ENCODE results near the gene COL20A1.
"Not testable (repeated sequence)": the region's sequence is repeated elsewhere in the genome, so short reads cannot be mapped to it uniquely, and the experiment has no call there.

Gene COL20A1

GRCh38 chr20:63372971-63373885 lies 80.2 kb downstream of the COL20A1 start:
- FAIRE-seq (no peak), DNase-seq (ENCODE audit: low spot score) (no peak)

GRCh38 chr20:63373996-63374395 lies 81.0 kb downstream of the COL20A1 start:
- FAIRE-seq (no peak), DNase-seq (ENCODE audit: low spot score) (no peak)

GRCh38 chr20:63374504-63374903 lies 81.5 kb downstream of the COL20A1 start:
- no peak for FAIRE-seq
- no peak for DNase-seq (ENCODE audit: low spot score)

- no peak for DNase-seq (ENCODE audit: low spot score)
- FAIRE-seq, result no peak
Measured at GRCh38 chr20:63375438-63375837, 82.5 kb downstream of the COL20A1 start.

- DNase-seq (ENCODE audit: low spot score), result no peak
- FAIRE-seq, result no peak
Measured at GRCh38 chr20:63376283-63377250, 83.6 kb downstream of the COL20A1 start.

GRCh38 chr20:63377256-63377941 lies 84.4 kb downstream of the COL20A1 start:
- no peak for DNase-seq (ENCODE audit: low spot score)

GRCh38 chr20:63377951-63378381 lies 85.0 kb downstream of the COL20A1 start:
- FAIRE-seq (no peak), DNase-seq (ENCODE audit: low spot score) (no peak)

More at GRCh38 chr20:63377256-63377941, 84.4 kb downstream of the COL20A1 start:
- FAIRE-seq, result no peak

- FAIRE-seq, result no peak
- DNase-seq (ENCODE audit: low spot score), result no peak
Measured at GRCh38 chr20:63378626-63379025, 85.6 kb downstream of the COL20A1 start.

- DNase-seq (ENCODE audit: low spot score) (no peak), FAIRE-seq (no peak)
Measured at GRCh38 chr20:63379296-63379695, 86.3 kb downstream of the COL20A1 start.

GRCh38 chr20:63379872-63380271 lies 86.9 kb downstream of the COL20A1 start:
- not testable (repeated sequence) for FAIRE-seq; DNase-seq (ENCODE audit: low spot score)

- no peak for DNase-seq (ENCODE audit: low spot score)
- FAIRE-seq, result no peak
Measured at GRCh38 chr20:63380346-63380870, 87.4 kb downstream of the COL20A1 start.

- DNase-seq (ENCODE audit: low spot score) (no peak), FAIRE-seq (no peak)
Measured at GRCh38 chr20:63381781-63382431, 88.9 kb downstream of the COL20A1 start.

GRCh38 chr20:63382551-63383300 lies 89.7 kb downstream of the COL20A1 start:
- FAIRE-seq, result no peak

GRCh38 chr20:63383556-63383955 lies 90.6 kb downstream of the COL20A1 start:
- DNase-seq (ENCODE audit: low spot score), result no peak
- FAIRE-seq, result no peak

More at GRCh38 chr20:63382551-63383300, 89.7 kb downstream of the COL20A1 start:
- DNase-seq (ENCODE audit: low spot score), result no peak

- no peak for FAIRE-seq
Measured at GRCh38 chr20:63384336-63384735, 91.3 kb downstream of the COL20A1 start.

More at GRCh38 chr20:63384336-63384735, 91.3 kb downstream of the COL20A1 start:
- no peak for DNase-seq (ENCODE audit: low spot score)
